ENCODE measurements around the gene MST1R. TPM values are rescaled to one million over a fixed set of nuclear protein-coding genes. Genes with fewer than 3 reads are reported as not detected.
"Not testable (repeated sequence)": the region's sequence is repeated elsewhere in the genome, so short reads cannot be mapped to it uniquely, and the experiment has no call there.

Gene MST1R
- total RNA-seq, 2 donors from 2014 or later: 6.8 to 11.2 TPM

GRCh38 chr3:49940667-49941249 is 37.1 kb upstream of the MST1R start:
- Histone ChIP-seq H3K27ac (ENCODE audit: low read depth, low read length) (peak overlapping the region; percentile 97), H3K9ac (ENCODE audit: extremely low read depth, low read length, poor library complexity, severe bottlenecking) (peak overlapping the region; percentile 84), H3K4me3 (ENCODE audit: low read length) (peak overlapping the region; percentile 97), H3K9me3 (ENCODE audit: control insufficient read depth, low read length) (no peaks in the 10 kb centered on the region), H3K27me3 (ENCODE audit: control insufficient read depth, insufficient read depth, low read length, poor library complexity, severe bottlenecking) (no peaks in the 10 kb centered on the region), H3K4me1 (ENCODE audit: control insufficient read depth, insufficient read depth, low read length) (no peaks in the 10 kb centered on the region), H3K36me3 (ENCODE audit: control insufficient read depth, insufficient read depth, low read length) (peaks cover 19% of the 10 kb centered on the region)
- peak overlapping the region; percentile 95 for H3K4me3 Mint-ChIP-seq
- WGBS, 2 experiments (ENCODE audit: insufficient coverage in 1 of 2, insufficient read length in 1 of 2): 5 to 15% methylated on average over 16 to 23 of the region's 23 CpGs
- H3K27me3 Mint-ChIP-seq (ENCODE audit: insufficient read depth): no peaks in the 10 kb centered on the region
- peaks cover 18% of the 10 kb centered on the region for H3K36me3 Mint-ChIP-seq (ENCODE audit: low read depth)
- H3K27ac Mint-ChIP-seq: peak overlapping the region; percentile 97
- H3K4me1 Mint-ChIP-seq: no peaks in the 10 kb centered on the region
- TF ChIP-seq, protein P1, sequence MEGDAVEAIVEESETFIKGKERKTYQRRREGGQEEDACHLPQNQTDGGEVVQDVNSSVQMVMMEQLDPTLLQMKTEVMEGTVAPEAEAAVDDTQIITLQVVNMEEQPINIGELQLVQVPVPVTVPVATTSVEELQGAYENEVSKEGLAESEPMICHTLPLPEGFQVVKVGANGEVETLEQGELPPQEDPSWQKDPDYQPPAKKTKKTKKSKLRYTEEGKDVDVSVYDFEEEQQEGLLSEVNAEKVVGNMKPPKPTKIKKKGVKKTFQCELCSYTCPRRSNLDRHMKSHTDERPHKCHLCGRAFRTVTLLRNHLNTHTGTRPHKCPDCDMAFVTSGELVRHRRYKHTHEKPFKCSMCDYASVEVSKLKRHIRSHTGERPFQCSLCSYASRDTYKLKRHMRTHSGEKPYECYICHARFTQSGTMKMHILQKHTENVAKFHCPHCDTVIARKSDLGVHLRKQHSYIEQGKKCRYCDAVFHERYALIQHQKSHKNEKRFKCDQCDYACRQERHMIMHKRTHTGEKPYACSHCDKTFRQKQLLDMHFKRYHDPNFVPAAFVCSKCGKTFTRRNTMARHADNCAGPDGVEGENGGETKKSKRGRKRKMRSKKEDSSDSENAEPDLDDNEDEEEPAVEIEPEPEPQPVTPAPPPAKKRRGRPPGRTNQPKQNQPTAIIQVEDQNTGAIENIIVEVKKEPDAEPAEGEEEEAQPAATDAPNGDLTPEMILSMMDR (conservative IDR thresholded peaks at IDR 0.05): no peak
- H3K9me3 Mint-ChIP-seq: no peaks in the 10 kb centered on the region
- DNase-seq: no peak

GRCh38 chr3:49939858-49940666 is 36.4 kb upstream of the MST1R start, which contains the start of gene RBM6:
Gene RBM6, plus strand, starts transcription at chr3:49940150. Its CDS starts 22,492 bp downstream, at chr3:49962642.
- Mint-ChIP-seq H3K4me1 (no peaks in the 10 kb centered on the region), H3K27me3 (ENCODE audit: insufficient read depth) (no peaks in the 10 kb centered on the region), H3K36me3 (ENCODE audit: low read depth) (peaks cover 14% of the 10 kb centered on the region), H3K27ac (peak within 1 kb of the TSS; percentile 97), H3K9me3 (no peaks in the 10 kb centered on the region), H3K4me3 (peak within 1 kb of the TSS; percentile 95)
- Histone ChIP-seq H3K4me1 (ENCODE audit: control insufficient read depth, insufficient read depth, low read length) (no peaks in the 10 kb centered on the region), H3K27ac (ENCODE audit: low read depth, low read length) (peak within 1 kb of the TSS; percentile 97), H3K27me3 (ENCODE audit: control insufficient read depth, insufficient read depth, low read length, poor library complexity, severe bottlenecking) (no peaks in the 10 kb centered on the region), H3K4me3 (ENCODE audit: low read length) (peak within 1 kb of the TSS; percentile 97), H3K36me3 (ENCODE audit: control insufficient read depth, insufficient read depth, low read length) (peaks cover 19% of the 10 kb centered on the region), H3K9me3 (ENCODE audit: control insufficient read depth, low read length) (no peaks in the 10 kb centered on the region), H3K9ac (ENCODE audit: extremely low read depth, low read length, poor library complexity, severe bottlenecking) (peak within 1 kb of the TSS; percentile 84)
- WGBS, 2 experiments (ENCODE audit: insufficient coverage in 1 of 2, insufficient read length in 1 of 2): 0% methylated on average over 46 to 74 of the region's 74 CpGs
- DNase-seq: peak; percentile 99
- TF ChIP-seq, protein P1 (conservative IDR thresholded peaks at IDR 0.05): no peak

DNA sequence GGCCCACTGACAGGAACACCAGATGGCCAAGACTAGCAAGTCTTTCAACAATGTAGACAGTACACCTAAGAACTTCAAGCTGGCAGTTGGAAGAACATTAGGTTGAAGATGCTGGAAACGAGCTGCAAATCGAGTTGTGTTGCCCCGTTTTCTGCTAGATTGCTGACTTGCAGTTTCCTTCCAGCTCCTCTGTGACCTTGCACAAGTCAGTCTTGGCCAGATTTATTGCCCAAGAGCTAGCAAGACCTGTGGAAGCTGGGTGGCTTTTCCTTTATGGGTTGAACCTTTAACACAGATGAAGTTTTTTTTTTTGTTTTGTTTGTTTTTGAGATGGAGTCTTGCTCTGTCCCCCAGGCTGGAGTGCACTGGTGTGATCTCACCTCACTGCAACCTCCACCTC is 33.4 kb upstream of the MST1R start:
- Histone ChIP-seq H3K27me3 (ENCODE audit: control insufficient read depth, insufficient read depth, low read length, poor library complexity, severe bottlenecking) (no peaks in the 10 kb centered on the region), H3K36me3 (ENCODE audit: control insufficient read depth, insufficient read depth, low read length) (no peaks in the 10 kb centered on the region), H3K9me3 (ENCODE audit: control insufficient read depth, low read length) (no peaks in the 10 kb centered on the region), H3K4me1 (ENCODE audit: control insufficient read depth, insufficient read depth, low read length) (no peaks in the 10 kb centered on the region), H3K4me3 (ENCODE audit: low read length) (no peak overlapping the region), H3K27ac (ENCODE audit: low read depth, low read length) (no peak overlapping the region), H3K9ac (ENCODE audit: extremely low read depth, low read length, poor library complexity, severe bottlenecking) (no peak overlapping the region)
- Mint-ChIP-seq H3K27ac (no peak overlapping the region), H3K4me1 (no peaks in the 10 kb centered on the region), H3K9me3 (no peaks in the 10 kb centered on the region), H3K27me3 (ENCODE audit: insufficient read depth) (no peaks in the 10 kb centered on the region), H3K4me3 (no peak overlapping the region), H3K36me3 (ENCODE audit: low read depth) (no peaks in the 10 kb centered on the region)
- TF ChIP-seq, protein P1 (conservative IDR thresholded peaks at IDR 0.05): no peak
- 88 to 89% methylated on average over 3 of the region's 3 CpGs for WGBS, 2 experiments (ENCODE audit: insufficient coverage in 1 of 2, insufficient read length in 1 of 2)
- no peak for DNase-seq

DNA sequence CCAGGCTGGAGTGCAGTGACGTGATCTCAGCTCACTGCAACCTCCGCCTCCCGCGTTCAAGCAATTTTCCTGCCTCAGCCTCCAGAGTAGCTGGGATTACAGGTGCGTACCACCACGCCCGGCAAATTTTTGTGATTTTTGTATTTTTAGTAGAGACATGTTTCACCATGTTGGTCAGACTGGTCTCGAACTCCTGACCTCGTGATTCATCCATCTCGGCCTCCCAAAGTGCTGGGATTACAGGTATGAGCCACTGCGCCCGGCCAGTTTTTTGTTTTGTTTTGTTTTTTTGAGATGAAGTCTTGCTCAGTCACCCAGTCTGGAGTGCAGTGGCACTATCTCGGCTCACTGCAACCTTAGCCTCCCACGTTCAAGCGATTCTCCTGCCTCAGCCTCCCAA is 28.6 kb upstream of the MST1R start:
- WGBS, 2 experiments (ENCODE audit: insufficient coverage in 1 of 2, insufficient read length in 1 of 2): 87 to 93% methylated on average over 14 to 15 of the region's 15 CpGs
- not testable (repeated sequence) for H3K27ac ChIP-seq (ENCODE audit: low read depth, low read length); H3K9me3 Mint-ChIP-seq; H3K27me3 Mint-ChIP-seq (ENCODE audit: insufficient read depth); H3K4me1 ChIP-seq (ENCODE audit: control insufficient read depth, insufficient read depth, low read length); DNase-seq; H3K4me3 Mint-ChIP-seq; H3K9me3 ChIP-seq (ENCODE audit: control insufficient read depth, low read length); H3K36me3 ChIP-seq (ENCODE audit: control insufficient read depth, insufficient read depth, low read length); H3K27ac Mint-ChIP-seq; H3K4me3 ChIP-seq (ENCODE audit: low read length); H3K36me3 Mint-ChIP-seq (ENCODE audit: low read depth); H3K9ac ChIP-seq (ENCODE audit: extremely low read depth, low read length, poor library complexity, severe bottlenecking); H3K27me3 ChIP-seq (ENCODE audit: control insufficient read depth, insufficient read depth, low read length, poor library complexity, severe bottlenecking)
- H3K4me1 Mint-ChIP-seq: peaks cover 14% of the 10 kb centered on the region

Data from endodermal cell (in vitro differentiated cells).